HG03439 (cell line): Measurements from ENCODE around the gene ATXN7.

ENCODE experiments used
- ATAC-seq: cut with Tn5 transposase; IDR thresholded peaks from one replicate; pipeline ENCODE4 v1.9.1; 2021; ENCODE audit warnings: mild to moderate bottlenecking, moderate library complexity; ENCODE audit not compliant: unreplicated experiment

ATXN7 gene

GRCh38 chr3:63862804-63863149 is 890 bp upstream of the ATXN7 start:
- peak; percentile 5 for ATAC-seq

- peak; percentile 47 for ATAC-seq
These were observed 619 bp downstream of the ATXN7 start for GRCh38 chr3:63864008-63864964.

- ATAC-seq: no peak
These were observed 1.3 kb downstream of the ATXN7 start for GRCh38 chr3:63864965-63865327.

GRCh38 chr3:63867225-63867624 is 3.6 kb downstream of the ATXN7 start:
- ATAC-seq: no peak

- no peak for ATAC-seq
These were observed 6.4 kb downstream of the ATXN7 start for GRCh38 chr3:63869940-63870614.

- no peak for ATAC-seq
These were observed 6.9 kb downstream of the ATXN7 start for GRCh38 chr3:63870615-63871005.

GRCh38 chr3:63872135-63872924 is 8.7 kb downstream of the ATXN7 start:
- no peak for ATAC-seq

- no peak for ATAC-seq
These were observed 11.1 kb downstream of the ATXN7 start for GRCh38 chr3:63874769-63875168.

- ATAC-seq: no peak
These were observed 11.8 kb downstream of the ATXN7 start for GRCh38 chr3:63875510-63875909.

- ATAC-seq: no peak
These were observed 12.6 kb downstream of the ATXN7 start for GRCh38 chr3:63876260-63876659.

GRCh38 chr3:63877737-63878393 is 14.2 kb downstream of the ATXN7 start:
- ATAC-seq: no peak

GRCh38 chr3:63878394-63879060 is 14.9 kb downstream of the ATXN7 start:
- no peak for ATAC-seq

- no peak for ATAC-seq
These were observed 17.0 kb downstream of the ATXN7 start for GRCh38 chr3:63880653-63881052.

- ATAC-seq: no peak
These were observed 23.2 kb downstream of the ATXN7 start for GRCh38 chr3:63886858-63887257.

- ATAC-seq: no peak
These were observed 27.9 kb downstream of the ATXN7 start for GRCh38 chr3:63891518-63891917.

GRCh38 chr3:63892773-63893352 is 29.2 kb downstream of the ATXN7 start:
- ATAC-seq: no peak

GRCh38 chr3:63895422-63896189 is 31.9 kb downstream of the ATXN7 start:
- no peak for ATAC-seq

GRCh38 chr3:63896332-63897030 is 32.8 kb downstream of the ATXN7 start:
- ATAC-seq: no peak

GRCh38 chr3:63900010-63900409 is 36.3 kb downstream of the ATXN7 start:
- no peak for ATAC-seq
